Fibroblast of peridontal ligament (primary cell): ENCODE results near the gene MRPL54.
"Not testable (repeated sequence)": the region's sequence is repeated elsewhere in the genome, so short reads cannot be mapped to it uniquely, and the experiment has no call there.

Experiments used
- DNase-seq: peaks from one replicate; pipeline ENCODE4 v3.0.0-alpha.2; 2010; ENCODE audit errors: extremely low read depth

MRPL54 gene

GRCh38 chr19:3810708-3811355, 48.4 kb downstream of the MRPL54 start:
- no peak for DNase-seq

DNA sequence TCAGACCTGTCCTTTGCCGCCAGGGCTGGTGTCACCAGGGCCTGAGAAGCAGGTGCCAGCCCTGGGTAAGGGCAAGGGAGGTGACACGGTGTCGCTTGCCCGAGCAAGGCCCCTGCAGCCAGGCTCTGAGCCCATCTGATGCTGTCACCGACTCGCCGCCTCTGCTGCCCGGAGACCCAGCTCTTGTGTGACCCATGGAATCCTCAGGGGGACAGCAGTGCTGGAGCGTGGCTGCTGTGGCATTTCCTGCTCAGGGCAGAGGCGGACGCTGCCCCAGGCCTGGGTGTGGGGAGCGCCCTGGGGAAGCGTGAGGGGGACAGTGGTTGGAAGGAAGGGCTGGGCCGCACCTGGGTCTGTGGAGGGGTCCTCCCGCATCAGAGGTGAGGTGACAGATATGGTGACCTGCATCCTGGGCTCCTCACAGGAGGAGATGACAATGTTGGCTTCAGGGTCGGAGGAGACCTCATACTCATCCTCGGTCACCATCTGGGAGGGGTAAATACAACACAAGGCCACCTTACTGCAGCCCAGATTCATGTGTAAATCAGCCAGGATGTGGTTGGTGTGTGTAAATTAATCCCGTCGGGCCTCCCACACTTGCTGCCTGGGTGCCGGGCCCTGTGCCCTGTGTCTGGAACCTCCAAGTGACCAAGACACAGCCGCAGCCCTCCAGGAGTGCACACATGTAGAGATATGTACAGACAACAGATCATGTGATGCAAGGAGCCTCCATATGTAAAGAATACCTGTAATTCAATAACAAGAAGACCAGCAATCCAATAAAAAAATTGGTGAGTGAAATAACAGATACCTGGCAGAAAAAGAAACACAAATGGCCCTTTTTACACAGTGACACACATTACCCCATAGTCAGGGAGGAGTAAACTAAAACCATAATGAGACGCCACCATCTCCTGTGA, 51.3 kb downstream of the MRPL54 start:
- DNase-seq = no peak

- DNase-seq = no peak
Measured at GRCh38 chr19:3814648-3815047, 52.2 kb downstream of the MRPL54 start.

- not testable (repeated sequence) for DNase-seq
Measured at GRCh38 chr19:3816148-3816547, 53.7 kb downstream of the MRPL54 start.

DNA sequence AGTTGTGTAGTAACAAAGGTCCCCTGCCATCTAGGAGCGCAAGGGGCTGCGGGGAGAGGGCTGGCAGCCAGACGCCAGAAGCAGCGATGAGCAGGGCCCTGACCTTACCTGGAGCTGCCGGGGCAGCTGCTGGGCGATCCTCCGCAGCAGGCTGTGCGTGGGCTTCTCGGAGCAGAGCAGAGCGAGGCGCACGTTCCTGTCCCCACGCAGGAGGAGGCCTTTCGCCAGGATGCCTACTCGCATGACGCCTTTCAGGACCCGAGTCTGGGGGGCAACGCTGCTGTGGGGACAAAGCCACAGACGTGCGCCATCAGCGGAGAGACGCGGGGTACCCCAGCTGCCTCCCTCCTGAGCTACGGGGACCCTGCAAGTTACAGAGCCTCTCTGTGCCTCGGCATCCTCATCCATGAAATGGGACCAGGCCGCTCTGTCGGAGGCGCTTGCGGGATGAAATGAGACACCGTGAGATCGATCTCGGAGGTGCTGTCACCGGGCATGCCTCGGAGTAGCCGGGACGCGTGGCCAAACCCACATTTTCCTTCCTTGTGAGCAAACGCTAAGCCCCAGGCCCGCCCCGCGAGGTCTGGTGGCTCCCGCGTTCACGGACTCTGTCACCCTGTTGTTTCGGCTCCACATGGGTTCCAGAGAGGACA, 54.2 kb downstream of the MRPL54 start:
- DNase-seq = no peak
